NCI-H1048 (cell line): ENCODE data around the gene MAN1A1.

Source experiments
- DNase-seq: peaks from one replicate; lab custom pipeline; 2025; lab: John Stamatoyannopoulos, UW

The MAN1A1 gene

GRCh38 chr6:119346450-119346849 lies 3.1 kb downstream of the MAN1A1 start:
- no peak for DNase-seq

- DNase-seq = no peak
Observed at GRCh38 chr6:119345114-119345513, 4.4 kb downstream of the MAN1A1 start.

GRCh38 chr6:119344306-119344705 lies 5.3 kb downstream of the MAN1A1 start:
- no peak for DNase-seq

GRCh38 chr6:119343573-119344146 lies 5.9 kb downstream of the MAN1A1 start:
- no peak for DNase-seq

- no peak for DNase-seq
Observed at GRCh38 chr6:119343167-119343566, 6.4 kb downstream of the MAN1A1 start.

- no peak for DNase-seq
Observed at GRCh38 chr6:119342430-119342829, 7.1 kb downstream of the MAN1A1 start.

GRCh38 chr6:119340796-119341487 lies 8.6 kb downstream of the MAN1A1 start:
- no peak for DNase-seq

- no peak for DNase-seq
Observed at GRCh38 chr6:119339941-119340456, 9.6 kb downstream of the MAN1A1 start.

GRCh38 chr6:119337762-119338161 lies 11.8 kb downstream of the MAN1A1 start:
- DNase-seq = no peak

GRCh38 chr6:119337252-119337651 lies 12.3 kb downstream of the MAN1A1 start:
- DNase-seq = no peak

- no peak for DNase-seq
Observed at GRCh38 chr6:119334535-119335264, 14.9 kb downstream of the MAN1A1 start.

- DNase-seq = no peak
Observed at GRCh38 chr6:119333707-119334295, 15.8 kb downstream of the MAN1A1 start.

- no peak for DNase-seq
Observed at GRCh38 chr6:119333063-119333609, 16.4 kb downstream of the MAN1A1 start.

GRCh38 chr6:119331663-119332286 lies 17.8 kb downstream of the MAN1A1 start:
- DNase-seq = no peak

- no peak for DNase-seq
Observed at GRCh38 chr6:119330520-119331113, 18.9 kb downstream of the MAN1A1 start.

- DNase-seq = no peak
Observed at GRCh38 chr6:119329794-119330180, 19.8 kb downstream of the MAN1A1 start.

GRCh38 chr6:119328892-119329793 lies 20.4 kb downstream of the MAN1A1 start:
- no peak for DNase-seq

GRCh38 chr6:119328254-119328653 lies 21.3 kb downstream of the MAN1A1 start:
- no peak for DNase-seq

GRCh38 chr6:119327810-119328209 lies 21.8 kb downstream of the MAN1A1 start:
- DNase-seq = no peak

- peak; percentile 75 for DNase-seq
Observed at GRCh38 chr6:119326291-119327005, 23.1 kb downstream of the MAN1A1 start.
